HepG2 (cell line): ENCODE results near the gene SPAG7. TPM values are rescaled to one million over a fixed set of nuclear protein-coding genes. Genes with fewer than 3 reads are reported as not detected.

Source experiments
- ARNT2 ChIP-seq: sonication (generic); formaldehyde crosslinking; IDR thresholded peaks from 2 replicates; pipeline ENCODE4 v1.8.0; 2022; ENCODE audit warnings: mild to moderate bottlenecking, low read depth, missing genetic modification reagents, moderate library complexity
- BCL3 ChIP-seq: sonication (generic); formaldehyde crosslinking; IDR thresholded peaks from 2 replicates; pipeline ENCODE4 v1.5.1; 2020; ENCODE audit warnings: mild to moderate bottlenecking, missing genetic modification reagents, moderate library complexity
- CBFB ChIP-seq: sonication (generic); formaldehyde crosslinking; IDR thresholded peaks from 2 replicates; pipeline ENCODE4 v1.4.0; 2020; ENCODE audit warnings: missing genetic modification reagents
- CREM ChIP-seq, 2 experiments: sonication (generic) in 1 of 2; formaldehyde crosslinking in 1 of 2; IDR thresholded peaks; 2 replicates each; pipeline versions ENCODE4 v1.4.0 to v1.6.1; 2016 to 2020; ENCODE audit warnings: antibody characterized with exemption in 1 of 2, mild to moderate bottlenecking in 1 of 2, missing genetic modification reagents in 1 of 2
- ETS1 ChIP-seq: sonication (generic); formaldehyde crosslinking; IDR thresholded peaks from 2 replicates; pipeline ENCODE4 v1.4.0; 2020; ENCODE audit warnings: missing genetic modification reagents
- GRHL1 ChIP-seq: sonication (generic); formaldehyde crosslinking; conservative IDR thresholded peaks from 2 replicates; pipeline ENCODE4 v1.8.0; 2022; ENCODE audit warnings: missing genetic modification reagents
- HINFP ChIP-seq: sonication (generic); formaldehyde crosslinking; IDR thresholded peaks from 2 replicates; pipeline ENCODE4 v1.4.0; 2020; ENCODE audit warnings: low read depth, mild to moderate bottlenecking, missing genetic modification reagents
- HMG20B ChIP-seq: conservative IDR thresholded peaks from 2 replicates; pipeline ENCODE4 v1.6.1; 2016; ENCODE audit warnings: missing genetic modification reagents, missing compliant biosample characterization
- NR3C1 ChIP-seq: sonication (generic); formaldehyde crosslinking; IDR thresholded peaks from 2 replicates; pipeline ENCODE4 v1.4.0; 2020; ENCODE audit warnings: missing genetic modification reagents
- PRDM4 ChIP-seq: sonication (generic); formaldehyde crosslinking; IDR thresholded peaks from 2 replicates; pipeline ENCODE4 v1.9.0; 2021; ENCODE audit warnings: missing genetic modification reagents, borderline replicate concordance
- RBAK ChIP-seq: sonication (generic); formaldehyde crosslinking; IDR thresholded peaks from 2 replicates; pipeline ENCODE4 v1.5.1; 2020; ENCODE audit warnings: mild to moderate bottlenecking, missing genetic modification reagents
- SRY ChIP-seq: sonication (generic); formaldehyde crosslinking; IDR thresholded peaks from 2 replicates; pipeline ENCODE4 v1.8.0; 2022; ENCODE audit warnings: mild to moderate bottlenecking, missing genetic modification reagents
- ZBTB44 ChIP-seq: sonication (generic); formaldehyde crosslinking; IDR thresholded peaks from 2 replicates; pipeline ENCODE4 v1.4.0; 2020; ENCODE audit warnings: missing genetic modification reagents
- ZFP90 ChIP-seq: sonication (generic); formaldehyde crosslinking; IDR thresholded peaks from 2 replicates; pipeline ENCODE4 v1.8.0; 2022; ENCODE audit warnings: missing genetic modification reagents, mild to moderate bottlenecking, inconsistent platforms, borderline replicate concordance
- ZNF207 ChIP-seq: fragments of 450-650 bp; IDR thresholded peaks from 2 replicates; pipeline ENCODE4 v1.6.1; 2016; ENCODE audit warnings: antibody characterized with exemption, borderline replicate concordance
- ZNF761 ChIP-seq: sonication (generic); formaldehyde crosslinking; conservative IDR thresholded peaks from 2 replicates; pipeline ENCODE4 v1.4.0; 2020; ENCODE audit warnings: mild to moderate bottlenecking, missing genetic modification reagents
- ZNF879 ChIP-seq: sonication (generic); formaldehyde crosslinking; IDR thresholded peaks from 2 replicates; pipeline ENCODE4 v1.8.1; 2023; ENCODE audit warnings: missing genetic modification reagents
- ZSCAN21 ChIP-seq: sonication (generic); formaldehyde crosslinking; IDR thresholded peaks from 2 replicates; pipeline ENCODE4 v1.8.0; 2022; ENCODE audit warnings: mild to moderate bottlenecking, missing genetic modification reagents, moderate library complexity, borderline replicate concordance
- polyA plus RNA-seq, 8 experiments: library from polyadenylated mRNA; depleted of rRNA in 3 of 8; stranded (reverse) in 7 of 8; unstranded in 1 of 8; fragments of >200 nt; fragmentation: Illumina TruSeq in 4 of 8; extraction: Trizol in 4 of 8; gene quantifications; 2 replicates each; pipeline versions ENCODE4 v1.2.1 to v1.2.3, GENCODE V29; 2011 to 2016; ENCODE audit warnings: low read depth in 4 of 8, missing spikeins in 1 of 8, mixed read lengths in 1 of 8; ENCODE audit not compliant: insufficient read depth in 1 of 8
- total RNA-seq, 5 experiments: library from RNA; depleted of rRNA; stranded (reverse); fragments of >200 nt; fragmentation: Illumina TruSeq; extraction: Trizol; gene quantifications; 2 replicates each; pipeline ENCODE4 v1.2.3, GENCODE V29; 2016; ENCODE audit warnings: low read depth in 1 of 5

SPAG7 gene
- total and polyA plus RNA-seq, 2 of the 13 experiments (the other 11 are each of a cell fraction or from before 2014, with no cell fraction given) = 51.0 to 59.0 TPM

GRCh38 chr17:4986951-4987766, 19.5 kb upstream of the SPAG7 start, which contains the start of gene CAMTA2 (continued):
- TF ChIP-seq HMG20B (CRISPR knock-in tag) = no peak
- peak; percentile 69 for TF ChIP-seq ZSCAN21 (CRISPR knock-in tag)
- TF ChIP-seq ZNF761 (CRISPR knock-in tag) = no peak
- TF ChIP-seq RBAK (CRISPR knock-in tag) = no peak
- TF ChIP-seq PRDM4 (CRISPR knock-in tag) = no peak
- peak; percentile 73; the same call in 1 of the 2 replicates for TF ChIP-seq ARNT2 (CRISPR knock-in tag)
- peak; percentile 64 for TF ChIP-seq CREM (IDR thresholded peaks at IDR 0.05)
- TF ChIP-seq CREM (CRISPR knock-in tag; IDR thresholded peaks at IDR 0.05) = no peak
- TF ChIP-seq SRY (CRISPR knock-in tag) = no peak
- TF ChIP-seq ZBTB44 (CRISPR knock-in tag) = no peak
- no peak for TF ChIP-seq NR3C1 (CRISPR knock-in tag)
- TF ChIP-seq ZFP90 (CRISPR knock-in tag) = peak; percentile 36; the same call in 1 of the 2 replicates
- TF ChIP-seq ETS1 = no peak; the same call in 1 of the 2 replicates
- TF ChIP-seq ZNF207 = no peak
- 0 out of 2 replicates have a peak, but pooled peaks have one; percentile 37 for TF ChIP-seq ZNF879
- no peak for TF ChIP-seq GRHL1
- peak; percentile 92 for TF ChIP-seq BCL3 (CRISPR knock-in tag)
- TF ChIP-seq CBFB (CRISPR knock-in tag) = peak; percentile 75; the same call in 1 of the 2 replicates
- TF ChIP-seq HINFP = no peak; the same call in 1 of the 2 replicates
